Measurements from ENCODE around the gene OXER1. TPM values are rescaled to one million over a fixed set of nuclear protein-coding genes. Genes with fewer than 3 reads are reported as not detected.

OXER1 gene
- total RNA-seq, 2 donors from 2014 or later: 0.37 to 0.53 TPM

DNA sequence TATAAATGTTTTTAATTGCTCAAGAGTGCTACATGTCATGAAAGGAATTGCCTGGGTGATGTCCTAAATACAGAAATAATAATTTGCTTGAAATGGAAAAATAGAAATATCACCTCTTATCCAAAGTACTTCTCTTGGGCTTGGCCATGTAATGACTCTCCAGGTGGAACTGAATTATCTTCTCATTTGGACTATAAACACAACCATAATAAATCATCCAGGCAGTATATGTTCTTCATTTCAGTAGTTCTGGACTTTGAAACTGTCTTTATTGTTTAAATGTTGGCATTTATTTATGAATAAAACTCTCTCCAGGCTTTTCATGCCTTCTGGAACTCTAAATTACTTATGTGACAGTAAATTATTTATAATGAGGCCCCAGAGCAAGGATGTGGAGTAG is 40.5 kb downstream of the OXER1 start:
- ATAC-seq: no peak
- DNase-seq: no peak
- intact Hi-C loops (cut with DNase I): no loop called here

DNA sequence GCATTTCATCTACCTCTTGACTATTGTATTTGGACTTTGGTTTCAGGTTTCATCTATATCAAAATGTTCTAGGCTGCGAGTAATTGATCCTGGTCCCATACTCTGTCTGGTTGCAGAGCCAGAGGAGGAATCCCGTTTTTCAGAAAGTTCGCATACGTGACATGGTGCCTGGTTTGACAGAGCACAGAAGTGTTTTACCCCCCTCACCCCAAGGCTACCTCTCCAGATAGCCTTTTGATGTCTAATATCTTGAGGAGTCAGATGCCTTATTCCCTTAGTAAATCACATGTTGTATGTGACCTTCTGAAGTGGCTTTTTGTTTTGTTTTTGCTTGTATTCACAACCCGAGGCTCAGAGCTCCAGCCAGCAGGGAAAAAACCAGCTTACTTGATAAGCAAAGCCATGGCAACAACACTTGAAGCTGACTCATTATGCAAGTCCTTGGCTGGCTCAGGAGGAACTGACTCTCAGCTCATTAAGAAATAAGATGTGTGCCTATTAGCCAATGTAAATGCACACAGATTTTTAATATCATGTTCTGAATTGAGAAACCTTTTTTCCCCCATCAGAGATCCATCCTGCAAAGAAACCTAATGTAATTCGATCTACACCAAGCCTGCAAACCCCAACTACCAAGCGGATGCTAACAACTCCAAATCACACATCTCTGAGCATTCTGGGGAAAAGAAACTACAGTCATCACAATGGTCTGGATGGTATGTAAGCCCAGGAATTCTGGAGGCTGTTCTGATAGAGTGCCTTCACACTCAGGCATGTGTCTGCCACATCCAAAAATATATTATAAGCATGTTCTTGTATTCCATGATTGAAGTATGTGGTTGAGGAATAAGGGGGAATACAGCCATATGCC is 41.4 kb downstream of the OXER1 start:
- intact Hi-C loops (cut with DNase I): no loop called here
- ATAC-seq (peak; percentile 96), DNase-seq (peak; percentile 59)

DNA sequence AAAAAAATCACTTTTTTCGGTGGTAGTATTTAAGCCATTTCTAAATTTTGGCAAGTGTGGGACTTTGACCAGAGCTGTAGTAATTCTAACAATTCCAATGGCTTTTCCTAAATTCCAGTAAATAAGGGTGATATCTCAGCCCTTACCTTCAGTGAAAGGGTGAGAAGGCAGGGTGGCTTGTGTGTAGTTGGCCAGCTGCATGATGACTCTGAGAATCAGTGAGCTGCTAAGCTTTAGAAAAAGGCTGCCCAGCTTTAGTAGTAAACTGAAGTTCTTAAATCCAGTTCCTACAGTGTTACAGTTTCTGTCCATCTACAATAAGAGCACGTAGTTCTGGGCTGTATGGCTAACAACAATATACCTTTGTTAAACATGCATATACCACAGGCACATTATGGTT is 42.0 kb downstream of the OXER1 start:
- ATAC-seq (peak in 1 of 2 donors; percentile 9), DNase-seq (no peak)
- intact Hi-C loops (cut with DNase I): no loop called here

DNA sequence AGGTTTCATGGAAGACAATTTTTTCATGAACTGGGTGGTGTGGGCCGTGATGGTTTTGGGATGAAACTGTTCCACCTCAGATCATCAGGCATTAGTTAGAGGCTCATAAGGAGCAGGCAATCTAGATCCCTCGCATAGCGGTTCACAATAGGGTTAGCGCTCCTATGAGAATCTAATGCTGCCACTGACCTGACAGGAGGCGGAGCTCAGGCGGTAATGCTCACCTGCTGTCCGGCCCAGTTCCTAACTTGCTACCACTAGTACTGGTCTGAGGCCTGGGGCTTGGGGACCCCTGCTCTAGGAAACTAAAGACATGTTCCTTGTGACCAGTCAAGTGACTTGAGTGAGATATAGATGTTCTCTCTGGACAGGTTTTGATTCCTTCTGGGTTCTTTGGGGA is 49.2 kb downstream of the OXER1 start:
- ATAC-seq (no peak), DNase-seq (no peak)
- intact Hi-C loops (cut with DNase I): no loop called here

DNA sequence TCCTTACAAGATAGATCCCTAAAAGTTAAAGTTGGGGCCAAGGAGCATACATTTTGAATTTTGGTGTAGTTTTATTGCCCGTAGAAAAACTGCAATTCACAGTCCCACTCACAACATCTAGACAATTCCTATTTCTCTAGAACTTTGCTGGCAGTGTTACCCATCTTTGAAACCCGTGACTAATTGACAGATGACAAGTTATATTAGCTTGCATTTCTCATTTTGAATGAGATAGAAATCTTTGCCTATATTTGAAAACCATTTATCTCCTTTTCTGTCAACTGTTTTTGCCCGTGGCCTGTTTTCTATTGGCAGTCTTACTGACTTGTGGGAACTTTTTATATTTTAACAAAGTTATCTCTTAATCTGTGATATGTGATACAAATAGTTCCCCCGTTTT is 50.0 kb downstream of the OXER1 start:
- ATAC-seq (no peak), DNase-seq (no peak)
- intact Hi-C loops (cut with DNase I): no loop called here

DNA sequence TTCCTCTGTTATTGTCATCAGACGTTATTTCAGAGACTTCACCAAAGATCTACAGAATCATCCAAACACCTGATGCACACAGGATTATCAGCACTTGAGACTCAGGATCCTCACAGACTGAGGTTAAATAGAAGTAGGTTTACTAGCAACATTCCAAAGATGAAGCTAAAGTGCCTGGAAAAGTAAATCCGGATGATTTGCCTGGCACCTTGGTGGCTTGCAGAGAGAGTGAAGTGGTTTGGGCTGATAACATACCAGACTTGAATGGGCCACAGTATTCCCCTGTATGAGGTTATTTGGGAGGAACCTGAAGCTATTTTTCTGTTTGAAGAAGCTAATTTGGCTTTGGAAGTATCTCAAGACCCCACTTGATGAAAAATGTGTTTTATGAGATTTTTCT is 51.0 kb downstream of the OXER1 start:
- DNase-seq (no peak), ATAC-seq (no peak)
- intact Hi-C loops (cut with DNase I): no loop called here

Other genes with a start within 250 kb of the OXER1 start
- gene MTA3, start 195.5 kb downstream of the OXER1 start, total RNA-seq: 10 to 100 TPM; 20.9 to 21.8 TPM
- gene HAAO, start 28.4 kb upstream of the OXER1 start, total RNA-seq: 1 to 10 TPM; 2.5 to 3.4 TPM